ENCODE results near the gene IFT74. TPM values are rescaled to one million over a fixed set of nuclear protein-coding genes. Genes with fewer than 3 reads are reported as not detected.

Gene IFT74
- total RNA-seq, 4 donors from 2014 or later: 23.0 to 40.0 (median 29.9) TPM

- H3K4me1 ChIP-seq: no peaks in the 10 kb centered on the region
- TF ChIP-seq POLR2A (IDR thresholded peaks at IDR 0.05) (no peak), CTCF (IDR thresholded peaks at IDR 0.05) (peak; percentile 40 to 80 (median 70))
- H3K9me3 ChIP-seq: no peaks in the 10 kb centered on the region
- intact Hi-C loops (cut with DNase I): loop anchor here (5.0 to 10.0 kb wide), 2 partner anchors 161 to 243 kb away; no protein-coding TSS in a partner anchor
- H3K27me3 ChIP-seq: no peaks in the 10 kb centered on the region
- H3K27ac ChIP-seq: no peak overlapping the region
- WGBS, 2 donors: 13 to 17% methylated on average over 4 of the region's 4 CpGs
- no peaks in the 10 kb centered on the region for H3K36me3 ChIP-seq
- no peak overlapping the region for H3K4me3 ChIP-seq (replicated peaks in 1 of 3)
- peak; percentile 54 to 60 for DNase-seq
Observed at GRCh38 chr9:27033815-27034403, 77.7 kb downstream of the IFT74 start.

- Histone ChIP-seq H3K4me1 (no peaks in the 10 kb centered on the region), H3K9me3 (no peaks in the 10 kb centered on the region), H3K27ac (no peak overlapping the region), H3K27me3 (no peaks in the 10 kb centered on the region), H3K36me3 (no peaks in the 10 kb centered on the region), H3K4me3 (replicated peaks in 1 of 3) (no peak overlapping the region)
- no peak for TF ChIP-seq CTCF (IDR thresholded peaks at IDR 0.05)
- no peak for TF ChIP-seq POLR2A (IDR thresholded peaks at IDR 0.05)
- DNase-seq: no peak
- 77 to 89% methylated on average over 2 of the region's 2 CpGs for WGBS, 2 donors
- intact Hi-C loops (cut with DNase I): loop anchor here (10.0 kb wide), 1 partner anchor 157 kb away; no protein-coding TSS in a partner anchor
Observed at GRCh38 chr9:27037499-27037898, 81.3 kb downstream of the IFT74 start.

- no peaks in the 10 kb centered on the region for H3K4me1 ChIP-seq
- DNase-seq: no peak
- no peaks in the 10 kb centered on the region for H3K27me3 ChIP-seq
- H3K4me3 ChIP-seq (replicated peaks in 1 of 3): no peak overlapping the region
- H3K9me3 ChIP-seq: no peaks in the 10 kb centered on the region
- no peaks in the 10 kb centered on the region for H3K36me3 ChIP-seq
- H3K27ac ChIP-seq: no peak overlapping the region
- no peak for TF ChIP-seq CTCF (IDR thresholded peaks at IDR 0.05)
- TF ChIP-seq POLR2A (IDR thresholded peaks at IDR 0.05): no peak
- intact Hi-C loops (cut with DNase I): no loop called here
Observed at GRCh38 chr9:27041746-27042145, 85.5 kb downstream of the IFT74 start.

- Histone ChIP-seq H3K36me3 (no peaks in the 10 kb centered on the region), H3K9me3 (no peaks in the 10 kb centered on the region), H3K4me3 (replicated peaks in 1 of 3) (no peak overlapping the region), H3K27me3 (no peaks in the 10 kb centered on the region), H3K27ac (no peak overlapping the region), H3K4me1 (no peaks in the 10 kb centered on the region)
- no peak for TF ChIP-seq POLR2A (IDR thresholded peaks at IDR 0.05)
- no peak for TF ChIP-seq CTCF (IDR thresholded peaks at IDR 0.05)
- no peak for DNase-seq
- intact Hi-C loops (cut with DNase I): no loop called here
- 78 to 86% methylated on average over 1 of the region's 1 CpG for WGBS, 2 donors
Observed at GRCh38 chr9:27042476-27042875, 86.3 kb downstream of the IFT74 start.

GRCh38 chr9:27043176-27043575 lies 87.0 kb downstream of the IFT74 start:
- H3K4me3 ChIP-seq (replicated peaks in 1 of 3): no peak overlapping the region
- intact Hi-C loops (cut with DNase I): no loop called here
- DNase-seq: no peak
- no peak overlapping the region for H3K27ac ChIP-seq
- no peak for TF ChIP-seq CTCF (IDR thresholded peaks at IDR 0.05)
- no peak for TF ChIP-seq POLR2A (IDR thresholded peaks at IDR 0.05)
- no peaks in the 10 kb centered on the region for H3K9me3 ChIP-seq
- H3K4me1 ChIP-seq: no peaks in the 10 kb centered on the region
- H3K27me3 ChIP-seq: no peaks in the 10 kb centered on the region
- 97 to 100% methylated on average over 2 of the region's 2 CpGs for WGBS, 2 donors
- no peaks in the 10 kb centered on the region for H3K36me3 ChIP-seq
